Liver (tissue), 3 donors: ENCODE data around the gene NLRP6.

Experiments
- NR2F2 ChIP-seq: IDR thresholded peaks from 2 replicates; pipeline ENCODE4 v1.6.1; 2016; ENCODE audit warnings: antibody characterized with exemption
- RAD21 ChIP-seq, 2 donors: IDR thresholded peaks; 2 replicates each; pipeline ENCODE4 v1.6.1; 2016; ENCODE audit warnings: antibody characterized with exemption in 2 of 2, mild to moderate bottlenecking in 2 of 2
- REST ChIP-seq: IDR thresholded peaks from 2 replicates; pipeline ENCODE4 v1.6.1; 2016; ENCODE audit warnings: antibody characterized with exemption, mild to moderate bottlenecking
- TAF1 ChIP-seq: conservative IDR thresholded peaks from 2 replicates; pipeline ENCODE4 v1.6.1; 2016; ENCODE audit warnings: antibody characterized with exemption, mild to moderate bottlenecking
- TF ChIP-seq, protein P1 (sequence below): fragments of 150-350 bp; IDR thresholded peaks from 2 replicates; pipeline ENCODE4 v1.5.1; 2017; ENCODE audit warnings: improper control_type of control experiment, low read depth, low read length; ENCODE audit not compliant: missing input control
- TF ChIP-seq, protein P2 (sequence below): IDR thresholded peaks from 2 replicates; pipeline ENCODE4 v1.6.1; 2016; ENCODE audit warnings: antibody characterized with exemption
- donor health status: healthy.
- donor health status: healthy.

- TF ChIP-seq NR2F2 (no peak), RAD21 (IDR thresholded peaks at IDR 0.05) (no peak), REST (no peak), TAF1 (no peak)
- TF ChIP-seq, protein P1, sequence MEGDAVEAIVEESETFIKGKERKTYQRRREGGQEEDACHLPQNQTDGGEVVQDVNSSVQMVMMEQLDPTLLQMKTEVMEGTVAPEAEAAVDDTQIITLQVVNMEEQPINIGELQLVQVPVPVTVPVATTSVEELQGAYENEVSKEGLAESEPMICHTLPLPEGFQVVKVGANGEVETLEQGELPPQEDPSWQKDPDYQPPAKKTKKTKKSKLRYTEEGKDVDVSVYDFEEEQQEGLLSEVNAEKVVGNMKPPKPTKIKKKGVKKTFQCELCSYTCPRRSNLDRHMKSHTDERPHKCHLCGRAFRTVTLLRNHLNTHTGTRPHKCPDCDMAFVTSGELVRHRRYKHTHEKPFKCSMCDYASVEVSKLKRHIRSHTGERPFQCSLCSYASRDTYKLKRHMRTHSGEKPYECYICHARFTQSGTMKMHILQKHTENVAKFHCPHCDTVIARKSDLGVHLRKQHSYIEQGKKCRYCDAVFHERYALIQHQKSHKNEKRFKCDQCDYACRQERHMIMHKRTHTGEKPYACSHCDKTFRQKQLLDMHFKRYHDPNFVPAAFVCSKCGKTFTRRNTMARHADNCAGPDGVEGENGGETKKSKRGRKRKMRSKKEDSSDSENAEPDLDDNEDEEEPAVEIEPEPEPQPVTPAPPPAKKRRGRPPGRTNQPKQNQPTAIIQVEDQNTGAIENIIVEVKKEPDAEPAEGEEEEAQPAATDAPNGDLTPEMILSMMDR: no peak
- TF ChIP-seq, protein P2, sequence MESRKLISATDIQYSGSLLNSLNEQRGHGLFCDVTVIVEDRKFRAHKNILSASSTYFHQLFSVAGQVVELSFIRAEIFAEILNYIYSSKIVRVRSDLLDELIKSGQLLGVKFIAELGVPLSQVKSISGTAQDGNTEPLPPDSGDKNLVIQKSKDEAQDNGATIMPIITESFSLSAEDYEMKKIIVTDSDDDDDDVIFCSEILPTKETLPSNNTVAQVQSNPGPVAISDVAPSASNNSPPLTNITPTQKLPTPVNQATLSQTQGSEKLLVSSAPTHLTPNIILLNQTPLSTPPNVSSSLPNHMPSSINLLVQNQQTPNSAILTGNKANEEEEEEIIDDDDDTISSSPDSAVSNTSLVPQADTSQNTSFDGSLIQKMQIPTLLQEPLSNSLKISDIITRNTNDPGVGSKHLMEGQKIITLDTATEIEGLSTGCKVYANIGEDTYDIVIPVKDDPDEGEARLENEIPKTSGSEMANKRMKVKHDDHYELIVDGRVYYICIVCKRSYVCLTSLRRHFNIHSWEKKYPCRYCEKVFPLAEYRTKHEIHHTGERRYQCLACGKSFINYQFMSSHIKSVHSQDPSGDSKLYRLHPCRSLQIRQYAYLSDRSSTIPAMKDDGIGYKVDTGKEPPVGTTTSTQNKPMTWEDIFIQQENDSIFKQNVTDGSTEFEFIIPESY: no peak
Measured at GRCh38 chr11:296171-297050, 18.2 kb downstream of the NLRP6 start.
